Pulmonary artery endothelial cell (primary cell): Measurements from ENCODE around the gene HS6ST3. TPM values are rescaled to one million over a fixed set of nuclear protein-coding genes. Genes with fewer than 3 reads are reported as not detected.
"Not testable (repeated sequence)": the region's sequence is repeated elsewhere in the genome, so short reads cannot be mapped to it uniquely, and the experiment has no call there.

Source experiments
- DNase-seq: peaks from one replicate; pipeline ENCODE4 v3.0.0-alpha.2; 2011; ENCODE audit warnings: low read depth, low spot score
- total RNA-seq: library from RNA; depleted of rRNA; stranded (reverse); fragments of >200 nt; gene quantifications from 2 replicates; pipeline ENCODE4 v1.2.3, GENCODE V29; 2014

The HS6ST3 gene
- total RNA-seq, 1 donor from 2014 or later = 1.9 TPM

GRCh38 chr13:96091164-96092117 is 1.5 kb downstream of the HS6ST3 start:
- no peak for DNase-seq

GRCh38 chr13:96093296-96094006 is 3.5 kb downstream of the HS6ST3 start:
- no peak for DNase-seq

- no peak for DNase-seq
Observed at GRCh38 chr13:96100457-96101220, 10.7 kb downstream of the HS6ST3 start.

DNA sequence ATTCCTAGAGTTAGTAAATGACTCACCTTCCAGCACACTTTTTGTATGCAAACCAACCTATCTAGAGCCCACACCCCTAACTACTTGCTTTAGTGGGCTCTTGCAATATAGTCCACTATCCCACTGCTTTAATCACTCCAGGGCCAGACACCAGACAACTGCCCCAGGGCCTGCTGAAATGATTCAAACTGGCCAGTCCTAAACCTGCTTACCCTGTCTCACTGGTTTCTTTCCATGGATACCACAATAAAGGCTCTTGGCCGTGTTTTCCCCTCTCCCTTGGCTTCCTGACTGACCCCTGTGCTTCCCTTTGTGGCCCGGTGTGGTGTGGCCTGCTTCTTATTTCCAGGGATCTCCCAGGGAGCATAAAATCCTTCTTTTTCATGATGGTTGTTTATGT is 14.6 kb downstream of the HS6ST3 start:
- DNase-seq = no peak

DNA sequence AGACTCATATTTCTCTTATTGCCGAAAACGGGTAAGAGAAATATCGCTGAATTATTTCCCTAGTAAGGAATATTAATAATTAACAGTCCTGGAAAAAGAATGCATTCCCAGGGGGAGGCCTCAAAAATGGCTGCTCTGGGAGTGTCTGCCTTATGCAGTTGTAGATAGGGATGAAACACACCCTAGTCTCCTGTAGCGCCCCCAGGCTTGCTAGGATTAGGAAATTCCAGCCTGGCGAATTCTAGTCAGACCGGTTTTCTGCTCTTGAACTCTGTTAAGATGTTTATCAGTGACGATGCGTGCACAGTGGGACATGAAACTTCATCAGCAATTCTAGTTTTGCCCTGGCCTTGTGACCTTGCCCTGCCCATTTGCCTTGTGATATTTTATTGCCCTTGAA is 18.2 kb downstream of the HS6ST3 start:
- DNase-seq = not testable (repeated sequence)

DNA sequence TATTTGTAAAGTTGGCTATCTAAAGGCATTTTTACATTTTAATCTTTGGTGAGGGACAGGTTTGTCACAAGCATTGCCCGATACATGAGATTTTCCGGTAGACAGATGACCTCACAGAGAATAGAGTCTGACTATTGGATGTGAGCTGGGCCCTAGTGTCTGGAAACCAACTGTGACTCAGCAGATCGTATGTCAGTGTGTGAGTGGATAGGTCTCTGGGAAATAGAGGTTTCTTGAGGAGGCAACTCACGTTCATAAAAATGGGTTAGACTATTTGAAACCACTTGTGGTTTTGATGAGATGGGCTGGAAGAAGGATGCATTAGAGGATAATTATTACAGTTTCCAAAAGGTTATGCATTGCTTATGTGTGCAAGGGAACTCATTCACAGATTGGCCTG is 19.2 kb downstream of the HS6ST3 start:
- no peak for DNase-seq

- DNase-seq = no peak
Observed at GRCh38 chr13:96112936-96113335, 23.0 kb downstream of the HS6ST3 start.

- not testable (repeated sequence) for DNase-seq
Observed at GRCh38 chr13:96115368-96115767, 25.5 kb downstream of the HS6ST3 start.

DNA sequence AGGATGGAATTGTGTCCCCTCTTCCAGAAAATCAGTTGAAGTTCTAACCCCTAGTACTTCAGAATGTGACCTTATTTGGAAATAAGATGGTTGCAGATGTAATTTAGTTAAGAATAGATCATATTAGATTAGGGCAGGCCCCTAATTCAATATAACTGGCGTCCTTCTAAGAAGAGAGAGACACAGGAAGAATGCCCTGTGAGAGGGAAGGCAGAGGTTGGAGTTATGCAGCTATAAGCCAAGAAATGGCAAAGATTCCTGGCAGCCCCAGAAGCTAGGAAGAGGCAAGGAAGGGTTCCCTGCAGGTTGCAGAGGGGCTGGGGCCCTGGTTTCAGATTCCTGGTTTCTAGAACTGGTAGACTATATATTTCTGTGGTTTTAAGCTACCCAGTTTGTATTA is 30.0 kb downstream of the HS6ST3 start:
- DNase-seq = no peak

- no peak for DNase-seq
Observed at GRCh38 chr13:96130818-96131340, 41.0 kb downstream of the HS6ST3 start.

GRCh38 chr13:96141032-96141431 is 51.1 kb downstream of the HS6ST3 start:
- no peak for DNase-seq

GRCh38 chr13:96159725-96160124 is 69.8 kb downstream of the HS6ST3 start:
- DNase-seq = no peak

DNA sequence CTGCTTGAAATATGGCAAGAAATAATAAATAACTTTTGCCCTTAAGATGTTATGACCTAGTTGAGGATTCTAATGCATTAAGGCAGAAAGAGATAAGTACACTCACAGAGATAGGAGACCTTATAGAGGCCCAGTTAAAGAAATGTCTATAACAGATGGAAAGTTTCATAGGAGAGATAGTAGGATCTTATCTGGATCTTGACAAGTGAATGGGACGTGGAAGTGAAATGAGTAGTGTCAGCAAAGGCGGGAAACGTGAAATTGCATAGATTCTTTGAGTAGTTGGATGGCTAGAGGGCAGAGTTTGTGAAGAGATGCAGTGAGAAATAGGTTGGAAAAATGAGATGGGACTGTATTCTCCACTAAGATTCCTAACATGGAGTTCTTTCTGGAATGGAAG is 71.2 kb downstream of the HS6ST3 start:
- DNase-seq = no peak

DNA sequence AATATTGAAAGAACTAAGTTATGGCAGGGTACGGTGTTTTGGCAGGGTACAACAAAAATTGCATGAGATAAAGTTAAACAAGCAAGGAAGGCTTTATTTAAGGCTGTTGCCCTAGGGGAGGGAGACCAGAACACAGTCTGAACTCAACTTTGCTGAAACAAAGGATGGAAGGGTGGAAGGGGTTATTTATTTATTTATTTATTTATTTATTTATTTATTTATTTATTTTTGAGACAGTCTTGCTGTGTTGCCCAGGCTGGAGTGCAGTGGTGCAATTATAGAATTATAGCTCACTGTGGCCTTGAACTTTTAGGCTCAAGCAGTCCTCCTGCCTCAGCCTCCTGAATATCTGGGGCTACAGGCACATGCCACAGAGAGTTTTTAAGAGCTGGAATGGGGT is 75.9 kb downstream of the HS6ST3 start:
- DNase-seq = no peak

DNA sequence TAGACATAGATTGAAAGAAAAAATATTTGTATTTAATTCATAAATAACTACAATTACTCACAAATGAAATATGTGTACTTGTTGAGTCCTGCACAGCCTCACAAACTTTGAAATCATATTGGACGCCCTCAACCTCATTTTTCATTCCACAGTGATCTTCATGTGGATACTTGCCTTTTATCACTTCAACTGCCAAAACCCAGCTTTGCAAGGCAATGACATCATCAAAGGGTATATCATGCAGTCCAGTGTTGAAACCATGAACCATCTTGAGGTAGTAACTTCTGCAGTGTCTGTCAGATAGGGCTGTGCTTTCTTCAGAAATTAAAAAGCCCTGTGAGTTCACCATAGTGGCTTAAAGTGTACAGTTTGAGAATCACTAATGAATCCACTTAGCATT is 82.2 kb downstream of the HS6ST3 start:
- no peak for DNase-seq

- no peak for DNase-seq
Observed at GRCh38 chr13:96178759-96179158, 88.9 kb downstream of the HS6ST3 start.

- DNase-seq = no peak
Observed at GRCh38 chr13:96179309-96179708, 89.4 kb downstream of the HS6ST3 start.

DNA sequence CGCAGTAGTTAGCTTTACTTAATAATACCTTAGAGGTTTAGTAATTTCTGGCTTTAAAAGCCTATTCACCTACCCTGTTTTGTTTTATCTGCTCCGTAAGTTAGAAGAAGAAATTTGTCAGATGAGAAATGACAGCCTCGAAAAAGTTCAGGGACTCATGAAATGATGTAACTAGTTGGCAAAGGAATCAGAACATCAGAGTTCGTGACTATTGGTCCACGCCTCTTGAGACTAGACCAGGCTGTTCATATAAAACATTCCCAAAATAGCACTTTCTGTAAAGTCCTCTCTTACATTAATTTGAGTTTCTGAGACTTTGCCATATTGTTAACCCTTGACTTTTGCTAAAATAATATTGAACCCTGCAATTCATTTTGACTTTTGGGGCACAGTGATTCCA is 92.0 kb downstream of the HS6ST3 start:
- DNase-seq = no peak

DNA sequence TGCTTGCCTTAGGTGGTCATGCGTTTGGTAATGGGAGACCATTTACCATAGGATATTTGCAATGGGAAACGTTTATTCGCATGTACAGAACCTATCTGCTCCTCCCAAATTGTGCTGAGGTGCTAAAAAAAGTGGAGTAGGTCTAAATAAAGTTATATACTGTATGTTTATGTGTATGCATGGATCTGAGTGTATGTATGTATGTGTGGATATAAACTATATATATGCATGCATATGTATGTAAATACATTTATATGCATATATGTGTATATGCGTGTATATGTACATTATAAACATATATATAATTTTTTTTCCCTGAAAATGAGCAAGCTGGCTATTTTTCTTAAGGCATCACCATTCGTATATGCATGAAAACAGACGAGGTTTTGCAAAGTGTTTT is 95.9 kb downstream of the HS6ST3 start:
- no peak for DNase-seq

- DNase-seq = no peak
Observed at GRCh38 chr13:96191367-96191766, 101.5 kb downstream of the HS6ST3 start.

DNA sequence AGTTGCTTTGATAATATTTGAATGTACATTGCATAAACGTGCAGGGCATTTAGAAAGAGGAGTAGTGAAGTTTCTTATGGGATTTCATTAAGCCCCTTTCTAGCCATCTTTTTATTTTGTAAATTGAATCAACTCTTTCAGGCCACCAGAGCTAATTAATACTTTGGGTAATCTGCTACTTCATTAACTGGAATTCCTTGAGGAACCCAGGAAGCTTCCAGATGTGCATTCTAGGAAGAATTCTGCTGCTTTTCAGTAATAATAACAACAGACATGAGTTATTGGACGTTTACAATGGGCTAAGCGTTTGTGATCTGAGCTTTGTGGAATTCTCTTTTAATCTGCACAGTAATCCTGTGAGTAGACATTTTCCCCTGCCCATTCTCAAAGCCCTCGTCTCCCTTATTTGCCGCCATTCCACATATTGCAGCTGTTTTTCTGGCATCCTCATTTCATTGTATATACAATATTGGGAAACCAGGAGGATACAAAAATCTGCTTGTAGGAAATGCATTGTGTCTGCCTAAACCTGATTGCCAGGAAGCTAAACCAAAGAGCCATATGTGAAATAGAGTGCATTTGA is 103.9 kb downstream of the HS6ST3 start:
- no peak for DNase-seq
